ENCODE measurements around the gene DGKH.

DGKH gene

GRCh38 chr13:42119041-42119440 is 70.6 kb downstream of the DGKH start:
- Histone ChIP-seq H3K36me3 (no peaks in the 10 kb centered on the region), H3K4me3 (ENCODE audit: low read depth, low read length) (no peak overlapping the region), H3K9me3 (ENCODE audit: severe bottlenecking) (no peaks in the 10 kb centered on the region), H3K27me3 (ENCODE audit: insufficient read depth, low read depth, severe bottlenecking) (no peaks in the 10 kb centered on the region), H3K27ac (no peak overlapping the region)
- TF ChIP-seq CTCF (IDR thresholded peaks at IDR 0.05; ENCODE audit: low read depth, low read length), result no peak
- no peak for DNase-seq

- DNase-seq, result no peak
- no peaks in the 10 kb centered on the region for H3K27me3 ChIP-seq (ENCODE audit: insufficient read depth, low read depth, severe bottlenecking)
These were observed 71.4 kb downstream of the DGKH start for GRCh38 chr13:42119875-42120274.

GRCh38 chr13:42123600-42123999 is 75.2 kb downstream of the DGKH start:
- TF ChIP-seq CTCF (IDR thresholded peaks at IDR 0.05; ENCODE audit: low read depth, low read length), result no peak
- H3K27me3 ChIP-seq (ENCODE audit: insufficient read depth, low read depth, severe bottlenecking), result no peaks in the 10 kb centered on the region
- no peaks in the 10 kb centered on the region for H3K9me3 ChIP-seq (ENCODE audit: severe bottlenecking)
- no peak for DNase-seq
- H3K4me3 ChIP-seq (ENCODE audit: low read depth, low read length), result no peak overlapping the region
- H3K36me3 ChIP-seq, result no peaks in the 10 kb centered on the region
- no peak overlapping the region for H3K27ac ChIP-seq

More at GRCh38 chr13:42119875-42120274, 71.4 kb downstream of the DGKH start:
- Histone ChIP-seq H3K36me3 (no peaks in the 10 kb centered on the region), H3K27ac (no peak overlapping the region), H3K9me3 (ENCODE audit: severe bottlenecking) (no peaks in the 10 kb centered on the region), H3K4me3 (ENCODE audit: low read depth, low read length) (no peak overlapping the region)
- TF ChIP-seq CTCF (IDR thresholded peaks at IDR 0.05; ENCODE audit: low read depth, low read length), result no peak

- Histone ChIP-seq H3K4me3 (ENCODE audit: low read depth, low read length) (no peak overlapping the region), H3K9me3 (ENCODE audit: severe bottlenecking) (no peaks in the 10 kb centered on the region), H3K27ac (no peak overlapping the region), H3K27me3 (ENCODE audit: insufficient read depth, low read depth, severe bottlenecking) (no peaks in the 10 kb centered on the region), H3K36me3 (no peaks in the 10 kb centered on the region)
- TF ChIP-seq CTCF (IDR thresholded peaks at IDR 0.05; ENCODE audit: low read depth, low read length), result no peak
- DNase-seq, result no peak
These were observed 76.6 kb downstream of the DGKH start for GRCh38 chr13:42125046-42125445.

GRCh38 chr13:42127047-42127446 is 78.6 kb downstream of the DGKH start:
- Histone ChIP-seq H3K9me3 (ENCODE audit: severe bottlenecking) (no peaks in the 10 kb centered on the region), H3K27ac (no peak overlapping the region), H3K27me3 (ENCODE audit: insufficient read depth, low read depth, severe bottlenecking) (no peaks in the 10 kb centered on the region), H3K36me3 (no peaks in the 10 kb centered on the region), H3K4me3 (ENCODE audit: low read depth, low read length) (no peak overlapping the region)
- DNase-seq, result no peak
- TF ChIP-seq CTCF (IDR thresholded peaks at IDR 0.05; ENCODE audit: low read depth, low read length), result no peak

GRCh38 chr13:42129033-42129432 is 80.6 kb downstream of the DGKH start:
- H3K27me3 ChIP-seq (ENCODE audit: insufficient read depth, low read depth, severe bottlenecking), result no peaks in the 10 kb centered on the region
- no peak overlapping the region for H3K27ac ChIP-seq
- no peak for DNase-seq
- H3K4me3 ChIP-seq (ENCODE audit: low read depth, low read length), result no peak overlapping the region
- no peaks in the 10 kb centered on the region for H3K9me3 ChIP-seq (ENCODE audit: severe bottlenecking)
- no peaks in the 10 kb centered on the region for H3K36me3 ChIP-seq
- TF ChIP-seq CTCF (IDR thresholded peaks at IDR 0.05; ENCODE audit: low read depth, low read length), result no peak
